Glomerular visceral epithelial cell (primary cell): Measurements from ENCODE around the gene LRCOL1.

Experiments used
- DNase-seq: peaks from one replicate; pipeline ENCODE4 v3.0.0-alpha.2; 2016; ENCODE audit errors: extremely low spot score

Gene LRCOL1

GRCh38 chr12:132635076-132635955 is 24.9 kb upstream of the LRCOL1 start:
- no peak for DNase-seq

- no peak for DNase-seq
Measured at GRCh38 chr12:132634411-132634990, 24.1 kb upstream of the LRCOL1 start.

DNA sequence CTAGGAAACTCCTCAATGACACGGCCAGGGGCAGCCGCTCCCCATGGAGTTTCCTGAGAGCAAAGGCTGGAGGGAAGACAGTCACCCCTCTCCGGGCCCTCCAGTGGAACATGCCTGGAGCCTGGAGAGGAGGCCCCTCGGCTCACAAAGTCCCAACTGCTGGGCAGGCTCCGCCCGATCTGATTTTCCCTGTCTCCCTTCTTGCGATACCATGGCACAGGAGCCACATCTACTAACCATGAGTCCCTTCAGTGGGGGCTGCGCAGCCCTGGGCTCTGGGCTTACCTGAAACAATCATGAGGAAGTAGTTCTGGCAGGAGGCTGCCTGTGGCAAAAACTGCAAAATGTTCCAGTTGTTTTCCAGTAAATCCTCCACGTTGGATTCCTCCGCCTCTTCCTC is 23.5 kb upstream of the LRCOL1 start:
- DNase-seq = no peak

- DNase-seq = no peak
Measured at GRCh38 chr12:132633398-132633797, 23.0 kb upstream of the LRCOL1 start.

DNA sequence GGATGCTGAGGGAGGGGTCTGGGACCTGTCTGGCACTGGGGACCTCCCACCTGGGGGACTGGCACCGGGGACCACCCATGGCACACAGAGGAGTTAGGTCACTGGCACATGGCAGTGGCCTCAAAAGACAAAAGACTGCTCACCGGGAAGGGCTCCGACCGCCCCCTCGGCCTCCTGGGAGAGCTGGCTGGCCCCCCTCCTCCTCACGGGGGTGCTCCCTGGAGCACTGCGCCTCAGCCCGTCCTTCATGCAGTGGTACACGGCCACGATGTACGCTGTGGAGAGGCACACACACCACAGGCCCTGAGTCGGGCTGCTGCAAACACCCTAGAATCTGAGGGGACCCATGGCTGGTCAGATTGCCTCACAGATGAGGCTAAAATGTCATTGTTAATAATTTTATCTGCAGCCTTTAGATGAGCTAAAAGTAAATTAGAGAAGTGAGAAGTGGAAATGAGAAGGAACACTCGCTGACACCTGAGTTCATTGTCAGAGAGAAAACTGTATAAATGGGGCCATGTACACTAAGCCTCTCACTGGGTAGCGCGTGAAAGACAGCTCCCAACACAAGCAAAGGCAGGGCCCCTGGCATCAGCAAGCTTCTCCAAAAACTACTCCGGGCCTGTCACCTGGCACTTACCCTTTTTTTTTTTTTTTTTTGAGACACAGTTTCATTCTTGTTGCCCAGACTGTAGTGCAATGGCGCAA is 22.3 kb upstream of the LRCOL1 start:
- no peak for DNase-seq

GRCh38 chr12:132631666-132632065 is 21.3 kb upstream of the LRCOL1 start:
- DNase-seq = no peak

- no peak for DNase-seq
Measured at GRCh38 chr12:132630672-132631071, 20.3 kb upstream of the LRCOL1 start.

DNA sequence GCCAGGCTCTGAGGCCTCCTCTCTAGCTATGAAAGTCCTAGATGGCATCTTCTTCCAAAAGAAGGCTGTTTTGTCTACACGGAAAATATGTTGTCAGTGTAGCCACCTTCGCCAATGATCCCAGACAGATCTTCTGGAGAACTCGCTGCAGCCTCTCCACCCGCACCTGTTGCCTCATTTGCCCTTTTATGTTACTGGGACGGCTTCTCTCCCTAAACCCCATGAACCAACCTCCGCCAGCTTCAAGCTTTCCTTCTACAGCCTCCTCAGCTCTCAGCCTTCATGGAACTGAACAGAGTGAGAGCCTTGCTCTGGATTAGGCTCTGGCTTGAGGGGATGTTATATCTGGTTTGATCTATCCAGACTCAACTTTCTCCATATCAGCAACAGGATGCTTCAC is 18.9 kb upstream of the LRCOL1 start:
- DNase-seq = no peak

DNA sequence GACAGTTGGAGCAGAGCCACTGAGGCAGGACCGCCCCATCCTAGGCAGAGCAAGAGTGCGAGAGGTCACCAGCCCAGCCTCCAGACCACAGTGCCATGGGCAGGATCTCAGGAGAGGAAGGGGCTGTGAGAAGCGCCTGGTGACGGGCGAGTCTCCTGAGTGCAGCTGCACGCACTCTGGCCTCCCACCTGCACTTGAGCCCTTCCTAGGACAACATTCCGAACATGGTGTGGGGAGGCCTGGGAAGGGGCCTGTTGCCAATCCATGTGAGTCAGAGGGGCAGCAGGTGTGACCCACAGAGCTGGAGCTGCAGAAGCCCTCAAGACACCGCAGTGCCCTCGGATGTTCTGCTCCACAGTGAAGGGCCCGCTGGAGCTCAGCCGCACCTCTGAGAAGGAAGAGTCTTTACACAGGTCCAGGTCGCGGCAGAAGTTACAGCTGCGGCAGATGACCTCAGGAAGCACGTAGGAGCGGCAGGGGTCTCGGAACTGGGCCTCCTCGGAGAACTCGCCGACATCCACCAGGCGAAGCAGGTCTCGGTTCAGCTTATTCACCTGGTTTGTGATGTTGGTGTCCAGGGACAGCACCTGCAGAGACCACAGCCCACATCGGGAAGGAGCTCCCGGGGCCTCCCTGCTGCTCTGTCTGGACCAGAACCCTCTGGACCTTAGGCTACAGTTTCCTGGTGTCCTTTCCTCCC is 15.5 kb upstream of the LRCOL1 start:
- no peak for DNase-seq

GRCh38 chr12:132624910-132625630 is 14.7 kb upstream of the LRCOL1 start:
- no peak for DNase-seq

DNA sequence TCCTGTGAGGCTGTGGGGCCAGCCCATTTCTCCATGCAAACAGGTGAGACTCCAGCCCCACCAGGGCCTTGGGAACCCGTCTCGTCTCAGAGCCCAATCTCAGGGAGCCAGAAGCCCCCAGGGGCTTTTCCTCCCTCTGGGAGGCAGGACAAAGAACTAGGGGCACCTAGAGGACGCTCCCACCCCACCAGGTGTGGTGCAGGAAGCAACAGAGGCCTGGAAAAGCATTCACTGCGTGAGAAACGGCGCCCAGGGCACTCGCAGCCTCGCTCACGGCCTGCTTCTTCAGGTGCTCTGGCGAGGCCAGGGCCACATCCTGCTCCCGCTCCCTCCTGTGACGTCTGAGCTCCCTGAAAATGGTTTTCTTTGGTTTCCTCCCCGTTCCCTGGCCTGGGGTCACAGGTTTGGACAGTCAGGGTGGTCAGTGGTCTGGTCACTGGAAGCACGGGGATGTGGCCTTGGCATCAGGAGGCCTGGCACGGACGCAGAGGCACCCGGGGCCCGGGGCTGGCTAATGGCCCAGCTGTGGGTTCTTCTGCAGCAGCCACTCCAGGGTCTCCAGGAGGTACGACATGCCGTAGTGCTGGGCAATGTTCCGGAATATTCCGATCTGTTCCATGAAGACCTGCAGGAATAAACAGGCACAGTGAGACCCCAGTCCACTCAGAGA is 13.9 kb upstream of the LRCOL1 start:
- DNase-seq = no peak

- no peak for DNase-seq
Measured at GRCh38 chr12:132623072-132623869, 12.9 kb upstream of the LRCOL1 start.

- DNase-seq = peak; percentile 60
Measured at GRCh38 chr12:132622437-132623071, 12.2 kb upstream of the LRCOL1 start.

GRCh38 chr12:132621657-132622435 is 11.5 kb upstream of the LRCOL1 start:
- no peak for DNase-seq

- DNase-seq = no peak
Measured at GRCh38 chr12:132620899-132621656, 10.7 kb upstream of the LRCOL1 start.

- no peak for DNase-seq
Measured at GRCh38 chr12:132620113-132620898, 9.9 kb upstream of the LRCOL1 start.
